KBM-7 (cell line): ENCODE data around the gene JMJD4.
A peak's percentile ranks its signal among the peaks of the same experiment; 100 is the strongest.
"Not testable (repeated sequence)": the region's sequence is repeated elsewhere in the genome, so short reads cannot be mapped to it uniquely, and the experiment has no call there.

Experiments used
- DNase-seq: peaks from one replicate; pipeline ENCODE4 v3.0.0-alpha.2; 2015
- in situ Hi-C: fragments of 300-500 bp; cut with MboI; formaldehyde crosslinking; loops from 2 replicates; pipeline ENCODE4 v1.14.3; 2020; ENCODE audit warnings: low sequenced_read_pairs, low pct_unique_long_range_greater_than_20kb, mixed read lengths

JMJD4 gene

GRCh38 chr1:227725046-227725445, 10.1 kb downstream of the JMJD4 start:
- no peak for DNase-seq
- in situ Hi-C loops = no loop called here

DNA sequence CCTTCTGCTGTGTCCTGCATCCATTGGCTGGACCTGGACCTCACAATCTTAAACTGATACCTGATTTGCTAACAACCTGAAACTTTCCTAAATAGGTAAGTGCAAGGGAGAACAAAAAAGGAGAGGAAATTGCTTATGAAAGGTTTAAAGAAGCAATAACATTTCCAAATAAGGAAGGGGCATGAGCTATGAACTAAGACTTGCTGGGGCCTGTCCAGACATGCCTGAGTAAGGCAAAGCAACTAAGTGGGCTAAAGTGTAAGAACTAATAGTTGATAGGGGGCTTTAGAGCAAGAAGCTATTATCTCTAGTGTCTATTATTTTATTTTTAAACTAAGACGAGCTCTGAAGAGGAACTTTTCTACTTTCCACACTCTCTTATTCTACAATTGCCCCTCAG, 11.6 kb downstream of the JMJD4 start:
- in situ Hi-C loops = no loop called here
- peak; percentile 39 for DNase-seq

GRCh38 chr1:227718932-227719331, 16.2 kb downstream of the JMJD4 start:
- in situ Hi-C loops = no loop called here
- DNase-seq = no peak

DNA sequence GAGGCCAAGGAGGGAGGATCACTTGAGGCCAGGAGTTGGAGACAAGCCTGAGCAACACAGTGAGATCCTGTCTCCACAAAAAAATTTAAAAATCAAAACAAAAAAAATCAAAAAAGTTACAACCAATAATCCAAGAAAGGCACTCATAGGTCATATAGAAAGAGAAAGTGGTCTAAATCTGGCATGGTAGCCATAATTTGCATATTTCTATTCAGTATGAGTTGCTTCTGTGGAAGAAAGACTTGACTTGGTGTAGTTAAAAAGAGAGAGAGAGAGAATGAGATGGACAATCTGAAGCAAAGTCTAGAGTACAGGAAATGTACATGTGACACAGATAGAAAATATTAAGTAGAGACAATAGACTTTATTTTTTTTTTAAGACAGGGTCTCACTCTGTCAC, 22.5 kb downstream of the JMJD4 start:
- in situ Hi-C loops = no loop called here
- DNase-seq = no peak

- DNase-seq, in situ Hi-C loops: not testable (repeated sequence)
These were observed 24.6 kb downstream of the JMJD4 start for GRCh38 chr1:227710474-227710873.

GRCh38 chr1:227709451-227709850, 25.7 kb downstream of the JMJD4 start:
- DNase-seq = no peak
- in situ Hi-C loops = no loop called here

- in situ Hi-C loops = no loop called here
- no peak for DNase-seq
These were observed 27.3 kb downstream of the JMJD4 start for GRCh38 chr1:227707846-227708245.

GRCh38 chr1:227701631-227702030, 33.5 kb downstream of the JMJD4 start:
- in situ Hi-C loops = not testable (repeated sequence)

DNA sequence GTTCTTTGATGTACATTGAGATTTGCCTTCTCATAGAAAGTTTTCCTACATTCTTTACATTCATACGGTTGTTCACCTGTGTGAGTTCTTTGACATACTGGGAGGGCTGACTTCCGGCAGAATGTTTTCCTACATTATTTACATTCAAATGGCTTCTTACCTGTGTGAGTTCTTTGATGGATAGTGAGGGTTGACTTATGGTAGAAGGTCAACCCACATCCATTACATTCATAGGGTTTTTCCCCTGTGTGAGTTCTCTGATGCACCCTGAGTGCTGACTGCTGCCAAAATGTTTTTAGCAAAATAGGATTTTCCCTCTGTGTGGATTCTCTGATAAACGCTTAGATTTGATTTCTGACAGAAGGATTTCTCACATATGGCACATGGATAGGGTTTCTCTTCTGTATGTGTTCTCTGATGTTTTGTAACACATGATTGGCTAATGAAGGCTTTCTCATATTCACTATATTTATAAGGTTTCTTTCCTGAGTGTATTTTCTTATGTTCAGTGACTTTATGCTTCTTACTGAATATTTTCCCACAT, 37.7 kb downstream of the JMJD4 start:
- in situ Hi-C loops = no loop called here
- DNase-seq = no peak

More at GRCh38 chr1:227701631-227702030, 33.5 kb downstream of the JMJD4 start:
- not testable (repeated sequence) for DNase-seq

GRCh38 chr1:227685807-227686206, 49.3 kb downstream of the JMJD4 start:
- no peak for DNase-seq
- in situ Hi-C loops = no loop called here
